Suprapubic skin (tissue), 4 donors: ENCODE measurements around the gene JMJD8. TPM values are rescaled to one million over a fixed set of nuclear protein-coding genes. Genes with fewer than 3 reads are reported as not detected.

Experiments used
- DNase-seq, 2 donors: peaks; one replicate each; pipeline ENCODE4 v3.0.0-alpha.2; 2019; ENCODE audit warnings: low spot score in 2 of 2
- H3K27ac ChIP-seq: fragments of 200-600 bp; sonication (generic); one replicate; pipeline ENCODE4 v1.5.1; 2019
- H3K27me3 ChIP-seq: fragments of 200-600 bp; sonication (generic); one replicate; pipeline ENCODE4 v1.5.1; 2019
- H3K36me3 ChIP-seq: fragments of 200-600 bp; sonication (generic); one replicate; pipeline ENCODE4 v1.5.1; 2019
- H3K4me1 ChIP-seq: fragments of 200-600 bp; sonication (generic); one replicate; pipeline ENCODE4 v1.5.1; 2019
- H3K4me3 ChIP-seq: fragments of 200-600 bp; sonication (generic); one replicate; pipeline ENCODE4 v1.5.1; 2019; ENCODE audit warnings: mild to moderate bottlenecking
- H3K9me3 ChIP-seq: fragments of 200-600 bp; sonication (generic); one replicate; pipeline ENCODE4 v1.5.1; 2019
- CTCF ChIP-seq, 2 donors: fragments of 200-600 bp in 1 of 2; fragments of 450-650 bp in 1 of 2; sonication (generic) in 1 of 2; IDR thresholded peaks; one replicate each; pipeline ENCODE4 v1.5.1; 2016 to 2019; ENCODE audit warnings: antibody characterized with exemption in 2 of 2, mild to moderate bottlenecking in 1 of 2, moderate library complexity in 1 of 2
- EP300 ChIP-seq: sonication (generic); formaldehyde crosslinking; IDR thresholded peaks from one replicate; pipeline ENCODE4 v1.6.1; 2017; ENCODE audit warnings: antibody characterized with exemption
- POLR2A ChIP-seq, 2 donors: fragments of 450-650 bp; IDR thresholded peaks; one replicate each; pipeline ENCODE4 v1.6.1; 2017; ENCODE audit warnings: antibody characterized with exemption in 2 of 2, mild to moderate bottlenecking in 2 of 2, moderate library complexity in 2 of 2
- POLR2AphosphoS5 ChIP-seq, 3 donors: sonication (generic); formaldehyde crosslinking; IDR thresholded peaks; one replicate each; pipeline ENCODE4 v1.6.1; 2017; ENCODE audit warnings: antibody characterized with exemption in 3 of 3
- WGBS: methylation state at CpG from one replicate; pipeline ENCODE4 v1.1.5; 2018; 5-methylcytosine and 5-hydroxymethylcytosine counted together
- total RNA-seq, 4 donors: library from RNA; depleted of rRNA; stranded (reverse); fragments of >200 nt; gene quantifications; one replicate each; pipeline ENCODE4 v1.1.0, GENCODE V29; 2016

JMJD8 gene
- total RNA-seq, 4 donors from 2014 or later, result 47.0 to 87.4 (median 60.5) TPM

GRCh38 chr16:717450-718245, 33.5 kb upstream of the JMJD8 start:
- Histone ChIP-seq H3K27me3 (peaks cover 40% of the 10 kb centered on the region), H3K4me3 (no peak overlapping the region), H3K36me3 (no peaks in the 10 kb centered on the region), H3K27ac (no peak overlapping the region), H3K4me1 (peaks cover 48% of the 10 kb centered on the region), H3K9me3 (no peaks in the 10 kb centered on the region)
- no peak for DNase-seq
- 72% methylated on average over 7 of the region's 32 CpGs for WGBS
- TF ChIP-seq POLR2A (IDR thresholded peaks at IDR 0.05) (no peak), EP300 (no peak), POLR2AphosphoS5 (IDR thresholded peaks at IDR 0.05) (no peak), CTCF (IDR thresholded peaks at IDR 0.05) (no peak)

- Histone ChIP-seq H3K27ac (no peak overlapping the region), H3K9me3 (no peaks in the 10 kb centered on the region), H3K4me1 (peaks cover 44% of the 10 kb centered on the region), H3K4me3 (no peak overlapping the region), H3K27me3 (peaks cover 40% of the 10 kb centered on the region), H3K36me3 (no peaks in the 10 kb centered on the region)
- TF ChIP-seq CTCF (IDR thresholded peaks at IDR 0.05), result no peak
- TF ChIP-seq POLR2A (IDR thresholded peaks at IDR 0.05), result no peak
- no peak for TF ChIP-seq POLR2AphosphoS5 (IDR thresholded peaks at IDR 0.05)
- TF ChIP-seq EP300, result no peak
- no peak for DNase-seq
- WGBS, result no CpG with 5 or more reads among the region's 29 CpGs
Observed at GRCh38 chr16:716768-717325, 32.7 kb upstream of the JMJD8 start.

GRCh38 chr16:716200-716568, 32.0 kb upstream of the JMJD8 start:
- H3K36me3 ChIP-seq, result no peaks in the 10 kb centered on the region
- no peaks in the 10 kb centered on the region for H3K9me3 ChIP-seq
- DNase-seq, result no peak
- no CpG with 5 or more reads among the region's 12 CpGs for WGBS
- peaks cover 46% of the 10 kb centered on the region for H3K27me3 ChIP-seq
- peaks cover 40% of the 10 kb centered on the region for H3K4me1 ChIP-seq
- H3K27ac ChIP-seq, result no peak overlapping the region
- H3K4me3 ChIP-seq, result peak overlapping the region; percentile 76
- TF ChIP-seq CTCF (IDR thresholded peaks at IDR 0.05), result no peak
- no peak for TF ChIP-seq POLR2AphosphoS5 (IDR thresholded peaks at IDR 0.05)
- no peak for TF ChIP-seq POLR2A (IDR thresholded peaks at IDR 0.05)
- no peak for TF ChIP-seq EP300

GRCh38 chr16:715477-716199, 31.5 kb upstream of the JMJD8 start:
- H3K4me1 ChIP-seq, result peaks cover 35% of the 10 kb centered on the region
- DNase-seq, result no peak
- peak overlapping the region; percentile 76 for H3K4me3 ChIP-seq
- no peak overlapping the region for H3K27ac ChIP-seq
- peaks cover 52% of the 10 kb centered on the region for H3K27me3 ChIP-seq
- WGBS, result 4% methylated on average over 8 of the region's 74 CpGs
- no peaks in the 10 kb centered on the region for H3K9me3 ChIP-seq
- no peaks in the 10 kb centered on the region for H3K36me3 ChIP-seq
- TF ChIP-seq POLR2AphosphoS5 (IDR thresholded peaks at IDR 0.05) (no peak), CTCF (IDR thresholded peaks at IDR 0.05) (no peak), POLR2A (IDR thresholded peaks at IDR 0.05) (no peak), EP300 (no peak)
